ENCODE results near the gene CUL4A.
A peak's percentile ranks its signal among the peaks of the same experiment; 100 is the strongest.

Gene CUL4A

GRCh38 chr13:113183450-113184129, 25.8 kb upstream of the CUL4A start:
- Histone ChIP-seq H3K4me1 (peaks cover 0 to 10% (median 0%) of the 10 kb centered on the region in 4 donors), H3K4me3 (no peak overlapping the region), H3K9me3 (no peaks in the 10 kb centered on the region), H3K36me3 (peaks cover 53 to 86% (median 57%) of the 10 kb centered on the region in 3 donors), H3K27ac (no peak overlapping the region), H3K27me3 (no peaks in the 10 kb centered on the region)
- intact Hi-C loops (cut with DNase I; ENCODE audit: low total_unique reads) = no loop called here
- TF ChIP-seq CTCF (IDR thresholded peaks at IDR 0.05) = no peak
- DNase-seq = no peak

- no peak for TF ChIP-seq CTCF (IDR thresholded peaks at IDR 0.05)
- H3K36me3 ChIP-seq = peaks cover 45 to 86% (median 50%) of the 10 kb centered on the region in 3 donors
- H3K27ac ChIP-seq = no peak overlapping the region
- H3K27me3 ChIP-seq = no peaks in the 10 kb centered on the region
- H3K4me3 ChIP-seq = no peak overlapping the region
- intact Hi-C loops (cut with DNase I; ENCODE audit: low total_unique reads) = no loop called here
- no peak for DNase-seq
- no peaks in the 10 kb centered on the region for H3K9me3 ChIP-seq
- peaks cover 0 to 10% (median 0%) of the 10 kb centered on the region in 4 donors for H3K4me1 ChIP-seq
Observed at GRCh38 chr13:113184568-113185440, 24.6 kb upstream of the CUL4A start.

GRCh38 chr13:113186061-113186900, 23.1 kb upstream of the CUL4A start:
- peak overlapping the region; percentile 30 to 48 for H3K27ac ChIP-seq
- intact Hi-C loops (cut with DNase I; ENCODE audit: low total_unique reads) = no loop called here
- H3K36me3 ChIP-seq = peaks cover 35 to 85% (median 42%) of the 10 kb centered on the region in 3 donors
- no peak for TF ChIP-seq CTCF (IDR thresholded peaks at IDR 0.05)
- no peaks in the 10 kb centered on the region for H3K9me3 ChIP-seq
- H3K4me3 ChIP-seq = no peak overlapping the region
- H3K27me3 ChIP-seq = no peaks in the 10 kb centered on the region
- no peak for DNase-seq
- H3K4me1 ChIP-seq = peaks cover 0 to 10% (median 0%) of the 10 kb centered on the region in 4 donors

DNA sequence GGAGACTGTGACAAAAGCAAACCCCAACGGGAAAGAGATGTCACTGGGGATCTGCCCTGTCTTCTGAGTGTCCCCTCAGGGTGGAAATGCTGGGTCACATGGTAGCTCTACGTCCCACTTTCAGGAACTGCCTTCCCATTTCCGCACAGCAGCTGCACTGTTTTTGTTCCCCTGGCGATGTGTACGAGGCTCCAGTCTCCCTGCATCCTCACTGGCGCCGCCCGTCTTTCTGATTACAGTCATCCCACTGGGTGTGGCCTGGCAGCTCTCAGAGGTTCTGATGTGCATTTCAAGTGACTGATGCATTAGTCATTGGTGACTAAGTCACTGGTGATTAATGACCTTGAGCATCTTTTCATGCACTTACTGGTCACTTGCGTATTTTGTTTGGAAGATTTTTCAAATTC, 22.1 kb upstream of the CUL4A start:
- intact Hi-C loops (cut with DNase I; ENCODE audit: low total_unique reads) = no loop called here
- H3K36me3 ChIP-seq = peaks cover 39 to 85% (median 49%) of the 10 kb centered on the region in 3 donors
- peak overlapping the region; percentile 30 to 48 for H3K27ac ChIP-seq
- peaks cover 0 to 10% (median 0%) of the 10 kb centered on the region in 4 donors for H3K4me1 ChIP-seq
- H3K4me3 ChIP-seq = no peak overlapping the region
- DNase-seq = peak; percentile 90
- H3K9me3 ChIP-seq = no peaks in the 10 kb centered on the region
- TF ChIP-seq CTCF (IDR thresholded peaks at IDR 0.05) = no peak
- no peaks in the 10 kb centered on the region for H3K27me3 ChIP-seq
